Activated CD4-positive, alpha-beta T cell treated with anti-CD3 and anti-CD28 coated beads, Interleukin-2, Interleukin-6, amounts not matched to agents 100 ng/mL and 50 ng/mL, durations not matched to agents 16 hours and 8 hours (primary cell): Measurements from ENCODE around the gene NEGR1.

Experiments used
- DNase-seq: peaks from one replicate; pipeline ENCODE4 v3.0.0-alpha.2; 2020

Gene NEGR1

DNA sequence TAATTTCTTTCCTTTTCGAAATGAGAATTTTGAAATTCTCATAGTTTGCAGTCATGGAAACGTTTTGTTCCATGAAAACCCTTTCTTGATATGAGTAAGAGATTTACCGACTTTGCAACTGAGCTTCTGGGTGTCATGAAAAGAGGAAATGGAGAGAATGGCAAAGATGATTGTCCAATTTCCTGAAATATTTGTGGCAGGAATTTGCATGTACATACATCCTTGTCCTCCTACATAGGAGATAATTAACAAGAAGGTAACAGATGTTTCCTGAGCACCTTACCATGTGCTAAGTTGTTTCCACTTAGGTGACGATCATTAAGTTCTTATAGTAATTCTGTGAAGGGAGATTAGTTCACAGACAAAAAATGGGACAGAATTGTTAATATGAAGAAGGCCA, 170.7 kb downstream of the NEGR1 start:
- DNase-seq: no peak

DNA sequence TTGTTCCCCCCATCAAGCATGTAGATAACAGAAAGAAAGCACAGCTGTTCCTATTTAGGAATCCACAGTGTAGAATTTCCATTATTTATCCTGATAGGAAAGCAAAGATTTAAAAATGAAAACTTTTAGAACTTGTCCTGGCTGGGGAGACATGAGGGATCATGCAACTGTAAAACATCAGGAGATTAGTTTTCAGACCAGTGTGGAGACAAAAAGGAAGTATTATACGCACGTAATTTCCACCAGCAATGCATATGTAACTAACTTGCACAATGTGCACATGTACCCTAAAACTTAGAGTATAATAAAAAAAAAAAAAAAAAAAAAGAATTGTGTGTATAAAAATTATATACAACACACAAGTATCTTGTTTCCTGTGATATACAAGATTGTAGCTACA, 172.4 kb downstream of the NEGR1 start:
- DNase-seq: no peak

DNA sequence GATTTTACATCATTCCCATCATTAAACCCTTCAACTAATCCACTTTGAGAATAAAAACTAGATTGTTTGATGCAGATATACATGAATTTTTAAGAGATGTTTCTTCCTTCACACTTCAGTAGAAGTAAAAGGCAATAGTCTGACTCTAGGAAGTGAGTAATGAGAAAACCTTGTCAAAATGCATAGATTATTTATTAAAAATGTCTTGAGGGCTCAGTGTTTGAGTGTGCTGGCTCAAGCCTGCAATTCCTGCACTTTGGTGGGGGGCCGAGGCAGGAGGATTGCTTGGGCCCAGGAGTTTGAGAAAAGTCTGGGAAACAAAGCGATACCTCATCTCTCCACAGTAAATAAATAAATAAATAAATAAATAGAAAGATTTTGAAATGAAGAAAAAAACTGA, 177.1 kb downstream of the NEGR1 start:
- DNase-seq: no peak

DNA sequence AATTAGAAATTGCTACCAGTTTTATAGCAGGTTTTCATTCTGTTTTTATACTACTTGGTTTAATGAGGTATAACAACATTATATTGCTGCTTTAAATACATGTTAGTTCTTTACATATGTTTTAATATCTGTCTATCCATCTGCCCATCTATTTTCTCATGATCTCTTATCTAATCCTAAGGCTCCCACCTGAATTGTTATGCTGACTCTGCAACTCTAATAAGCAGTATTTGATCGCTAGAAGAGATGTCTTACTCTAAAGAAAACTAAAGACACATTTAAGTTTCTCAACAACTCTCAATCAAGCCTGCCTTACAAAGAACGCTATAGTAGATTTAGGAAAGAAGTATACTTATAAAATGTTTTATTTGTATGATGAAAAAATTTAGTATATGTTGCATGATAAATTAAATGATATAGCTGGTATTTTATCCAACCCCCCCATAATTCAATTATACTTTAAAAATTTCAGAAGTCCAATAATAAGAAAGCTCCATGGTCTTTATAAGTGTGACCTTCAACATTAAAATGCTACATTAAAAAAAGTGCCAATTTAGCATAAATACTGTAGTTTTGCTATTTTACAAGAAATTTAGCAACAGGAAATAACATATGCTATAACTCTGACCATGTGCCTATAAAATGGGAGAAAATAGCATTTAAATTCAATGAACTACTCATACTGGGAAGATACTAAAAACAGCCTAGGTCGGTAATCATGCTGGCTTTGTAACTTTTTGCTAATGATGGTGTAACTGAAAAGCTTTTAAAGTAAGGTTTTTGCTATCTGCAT, 180.3 kb downstream of the NEGR1 start:
- no peak for DNase-seq

DNA sequence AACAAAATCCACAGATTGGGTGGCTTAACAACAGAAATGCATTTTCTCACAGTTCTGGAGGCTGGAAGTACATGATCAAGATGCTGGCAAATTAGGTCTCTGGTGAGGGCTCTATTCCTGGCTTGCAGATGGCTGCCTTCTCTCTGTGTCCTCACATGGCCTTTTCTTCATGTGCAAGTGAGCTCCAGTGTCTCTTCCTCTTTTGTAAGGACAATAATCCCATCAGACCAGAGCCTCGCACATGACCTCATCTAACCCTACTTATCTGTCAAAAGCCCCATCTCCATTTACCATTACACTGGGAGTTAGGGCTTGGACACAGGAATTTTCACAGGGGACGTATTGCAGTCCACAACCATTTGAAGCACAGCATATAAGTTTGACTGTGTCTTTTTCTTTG, 181.6 kb downstream of the NEGR1 start:
- no peak for DNase-seq

DNA sequence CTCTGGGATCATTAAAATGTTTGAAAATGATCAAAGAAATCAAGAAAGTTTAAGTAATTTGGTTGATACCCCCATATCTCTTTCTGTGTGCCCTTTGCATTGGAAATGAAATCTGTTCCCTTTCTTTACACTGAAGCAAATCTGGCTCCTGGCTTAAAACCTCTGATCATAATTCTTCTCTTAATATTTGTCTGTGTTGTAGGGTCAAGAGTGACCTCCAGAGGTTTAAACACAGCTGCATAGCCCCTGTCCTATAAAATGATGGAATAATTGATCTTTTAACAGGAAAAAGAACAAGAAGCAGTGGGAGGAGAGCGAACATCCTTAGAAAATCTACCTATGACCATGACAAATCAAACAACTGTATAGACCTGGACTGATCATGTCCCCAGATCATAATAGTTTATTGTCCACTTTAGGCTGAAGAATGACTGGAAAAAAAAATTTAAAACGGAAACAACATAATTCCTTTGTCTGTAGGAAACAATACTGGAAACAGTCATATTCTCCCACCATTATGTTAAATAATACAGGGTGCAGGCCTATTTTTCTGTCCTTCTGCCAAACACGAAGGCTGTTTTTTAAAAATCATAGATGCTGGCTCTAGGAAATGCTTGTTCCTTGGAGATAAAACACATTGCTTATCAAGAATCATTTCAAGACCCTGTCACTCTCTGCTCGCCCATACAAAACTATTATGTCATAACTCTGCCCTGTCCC, 184.3 kb downstream of the NEGR1 start:
- DNase-seq: no peak

DNA sequence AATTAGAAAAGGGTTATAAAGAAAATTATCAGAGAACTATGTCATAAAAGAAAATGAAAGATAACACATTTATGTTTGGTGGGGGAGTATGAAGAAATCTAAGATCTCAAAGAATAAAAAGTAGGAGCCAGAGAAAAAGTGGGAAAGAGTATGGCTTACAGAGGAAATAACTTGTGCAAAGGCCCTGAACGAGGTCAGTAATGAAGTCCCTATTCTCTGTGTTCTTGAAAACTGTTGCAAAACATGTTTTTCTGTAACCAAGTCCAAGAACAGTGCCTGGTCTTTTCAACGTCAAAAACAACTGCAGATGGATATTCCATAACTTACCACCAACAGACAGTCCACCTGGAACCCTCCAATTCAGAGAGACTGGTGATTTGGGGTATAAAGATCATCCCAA, 188.1 kb downstream of the NEGR1 start:
- no peak for DNase-seq

DNA sequence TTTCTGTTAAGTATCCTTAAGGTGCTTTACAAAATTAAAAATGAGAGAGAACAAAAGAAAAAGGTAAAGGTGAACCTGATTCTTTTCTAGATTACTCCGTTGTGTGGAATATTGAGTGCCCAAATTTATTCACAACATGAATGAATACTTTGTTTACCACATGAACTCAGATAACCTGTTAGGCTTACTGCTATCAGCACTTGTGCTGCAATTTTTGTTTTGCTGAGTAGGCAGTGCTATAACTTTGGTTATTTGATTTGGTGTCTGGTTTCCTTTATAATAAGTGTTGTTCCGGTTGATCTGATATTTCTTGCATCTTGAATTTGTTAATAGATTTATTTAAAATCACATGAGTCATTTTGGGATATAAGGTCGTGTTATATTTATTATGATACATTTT, 195.9 kb downstream of the NEGR1 start:
- DNase-seq: no peak

DNA sequence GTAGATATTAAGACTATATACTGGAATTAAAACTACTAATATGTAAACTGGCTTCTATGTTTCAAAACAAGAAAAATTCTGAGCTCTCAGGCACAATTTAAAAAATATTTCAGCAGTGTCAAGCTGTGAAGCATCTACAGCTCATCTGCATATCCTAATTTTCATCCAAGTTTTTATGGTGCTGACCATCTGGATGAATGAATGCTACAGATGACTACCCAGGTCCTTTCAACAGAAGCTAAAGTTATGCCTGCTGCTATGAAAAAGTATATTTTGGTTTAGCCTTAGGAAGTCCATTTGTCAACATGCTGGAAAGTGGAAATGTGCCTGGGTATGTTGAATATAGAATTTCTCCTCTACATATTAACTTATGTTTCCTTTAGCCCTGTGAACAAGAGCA, 206.9 kb downstream of the NEGR1 start:
- DNase-seq: no peak

DNA sequence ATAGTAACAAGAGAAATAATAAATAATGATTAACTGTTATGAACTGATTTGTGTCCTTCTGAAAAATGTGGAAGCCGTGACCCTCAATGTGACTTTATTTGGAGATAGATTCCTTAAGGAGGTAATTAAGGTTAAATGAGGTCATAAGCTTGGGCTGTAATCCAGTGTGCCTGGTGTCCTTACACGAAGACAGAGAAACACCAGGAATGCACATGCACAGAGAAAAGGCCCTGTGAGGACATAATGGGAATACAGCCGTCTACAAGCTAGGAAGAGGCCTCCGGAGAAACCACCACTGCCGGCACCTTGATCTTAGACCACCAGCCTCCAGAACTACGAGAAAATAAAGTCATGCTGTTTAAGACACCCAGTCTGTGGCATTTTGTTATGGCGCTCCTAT, 215.9 kb downstream of the NEGR1 start:
- no peak for DNase-seq

DNA sequence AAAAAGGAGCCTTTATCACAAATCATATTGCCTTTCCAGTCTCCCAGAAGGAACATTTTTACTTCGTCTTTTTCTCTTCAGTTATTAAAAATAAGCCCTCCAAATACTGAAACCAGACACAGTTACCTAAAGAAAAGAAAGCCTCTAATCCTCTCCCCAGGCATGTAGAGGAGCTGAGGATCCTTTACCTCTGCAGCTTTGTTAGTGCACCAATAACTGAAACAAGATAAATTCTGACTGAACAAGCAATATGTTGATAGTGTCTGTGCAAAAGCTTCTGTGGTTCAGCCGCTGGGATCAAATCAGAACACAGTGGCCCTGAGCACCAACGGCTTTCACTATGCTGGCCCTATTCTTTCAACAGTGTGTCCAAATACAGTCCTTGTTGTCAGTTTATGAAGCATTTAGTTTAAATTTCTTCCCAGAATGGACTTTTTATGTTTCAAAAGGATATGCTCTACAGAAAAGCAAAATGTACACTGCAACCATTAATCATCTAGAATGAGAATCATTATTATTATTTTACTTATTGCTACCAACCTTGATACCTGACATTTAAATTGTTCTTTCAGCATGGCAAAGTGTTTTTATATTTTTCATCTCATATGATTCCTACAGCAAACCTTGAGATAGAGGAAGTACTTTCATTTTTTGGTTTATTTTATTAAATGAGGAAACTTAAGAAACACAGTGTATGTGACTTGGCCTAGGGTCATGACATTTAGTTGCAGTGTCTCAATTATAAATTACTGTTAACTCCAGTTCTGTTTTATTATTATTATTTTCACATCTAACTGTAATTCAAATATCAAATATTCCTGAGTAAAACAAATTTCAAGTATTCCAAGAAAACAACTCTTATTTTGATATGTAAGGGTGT, 217.9 kb downstream of the NEGR1 start:
- no peak for DNase-seq

DNA sequence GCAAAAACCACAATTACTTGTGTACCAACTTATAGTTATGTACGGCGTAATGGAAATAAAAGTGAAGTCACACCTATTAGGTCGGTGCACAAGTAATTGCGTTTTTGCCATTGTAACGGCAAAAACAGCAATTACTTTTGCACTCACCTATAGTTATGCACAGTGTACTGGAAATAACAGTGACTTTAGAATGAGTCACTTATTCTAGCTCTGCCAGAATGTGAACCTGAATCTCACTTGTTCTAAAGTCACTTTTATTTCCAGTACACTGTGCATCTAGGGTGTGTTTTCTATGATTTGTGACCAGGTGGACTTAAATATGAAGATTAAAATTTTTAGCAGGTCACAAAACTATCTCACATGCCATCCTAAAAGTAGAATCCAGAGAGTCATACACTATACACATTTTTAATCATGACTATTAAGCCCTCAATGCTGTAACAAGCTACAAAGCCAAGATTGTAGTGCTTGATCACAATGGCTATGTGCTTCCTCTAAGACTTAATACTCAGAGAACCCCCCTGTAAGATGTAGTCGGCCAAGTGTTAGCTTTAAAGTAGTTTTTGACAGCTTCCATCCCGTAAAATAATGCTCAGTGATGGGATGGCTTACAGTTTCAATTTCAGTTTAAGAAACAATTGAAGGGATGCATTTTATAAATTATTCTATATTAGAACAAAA, 218.8 kb downstream of the NEGR1 start:
- DNase-seq: no peak

DNA sequence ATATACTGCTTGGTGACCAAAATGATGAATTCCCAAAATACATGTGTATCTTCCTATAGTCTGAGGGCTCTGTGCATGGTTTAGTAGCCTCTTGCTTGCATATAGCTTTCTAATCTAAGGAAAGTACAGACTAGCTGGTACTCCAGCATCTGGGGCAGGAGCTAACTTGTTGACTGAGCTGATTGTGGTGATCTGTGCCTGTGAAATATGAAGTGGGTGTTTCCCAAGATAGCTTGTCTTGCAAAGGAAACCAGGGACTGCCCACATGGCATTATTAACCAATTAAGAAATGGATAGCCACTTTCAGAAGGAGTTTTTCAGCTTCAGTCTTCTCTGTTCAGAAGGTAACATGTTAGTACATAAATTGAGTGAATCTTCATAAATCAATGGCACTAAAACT, 219.8 kb downstream of the NEGR1 start:
- no peak for DNase-seq

DNA sequence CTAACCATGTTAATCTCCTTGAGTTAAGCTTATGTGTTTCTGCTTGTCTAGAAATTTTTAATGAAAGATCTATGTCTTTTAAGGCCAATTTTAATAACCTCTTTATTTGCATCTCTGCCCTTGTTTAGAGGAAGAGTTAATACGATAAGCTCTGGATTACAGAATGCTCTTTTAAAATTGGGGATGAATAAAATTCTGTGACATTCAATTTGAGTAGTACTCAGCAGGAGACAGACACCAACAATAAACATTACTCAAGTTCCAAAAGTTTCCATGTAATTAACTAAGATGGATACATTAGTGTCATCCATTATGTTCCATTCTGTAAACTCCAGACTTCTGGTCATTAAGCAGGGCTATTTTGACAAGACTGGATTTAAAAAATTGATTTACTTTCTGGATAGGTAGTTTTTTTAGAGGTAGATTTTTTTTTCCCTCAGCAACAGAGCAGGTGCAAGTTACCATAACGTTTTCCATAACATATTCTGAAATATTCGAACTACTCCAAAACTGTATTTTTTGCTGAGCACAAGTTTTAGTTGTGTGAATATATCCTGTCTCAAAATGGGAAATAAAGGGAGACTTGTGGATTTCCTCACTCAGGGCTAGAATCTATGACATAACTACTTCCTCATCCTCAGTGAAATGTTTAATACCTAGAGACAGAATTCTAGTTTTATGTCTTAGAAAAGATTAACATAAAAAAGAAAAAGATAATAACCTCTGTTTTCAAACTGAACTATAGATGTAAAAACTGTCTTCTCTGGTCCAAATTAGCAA, 221.7 kb downstream of the NEGR1 start:
- DNase-seq: no peak

DNA sequence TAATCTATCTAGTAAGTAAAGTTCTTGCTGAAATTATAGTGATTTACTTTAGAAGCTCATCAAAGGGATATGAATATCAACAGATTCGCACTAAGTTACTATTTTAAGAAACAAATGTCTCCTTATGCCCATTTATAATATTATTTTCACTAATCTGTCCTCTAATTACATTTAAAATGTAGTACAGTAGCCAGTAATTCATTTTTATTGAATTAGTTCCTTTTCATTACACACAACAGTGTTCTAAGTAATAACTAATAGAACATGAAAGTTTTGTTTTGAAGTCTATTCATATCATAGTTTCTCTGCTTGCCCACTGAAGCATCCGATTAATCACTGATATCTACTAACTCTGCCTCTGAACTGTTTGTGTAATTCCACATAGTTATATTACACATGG, 225.8 kb downstream of the NEGR1 start:
- no peak for DNase-seq

DNA sequence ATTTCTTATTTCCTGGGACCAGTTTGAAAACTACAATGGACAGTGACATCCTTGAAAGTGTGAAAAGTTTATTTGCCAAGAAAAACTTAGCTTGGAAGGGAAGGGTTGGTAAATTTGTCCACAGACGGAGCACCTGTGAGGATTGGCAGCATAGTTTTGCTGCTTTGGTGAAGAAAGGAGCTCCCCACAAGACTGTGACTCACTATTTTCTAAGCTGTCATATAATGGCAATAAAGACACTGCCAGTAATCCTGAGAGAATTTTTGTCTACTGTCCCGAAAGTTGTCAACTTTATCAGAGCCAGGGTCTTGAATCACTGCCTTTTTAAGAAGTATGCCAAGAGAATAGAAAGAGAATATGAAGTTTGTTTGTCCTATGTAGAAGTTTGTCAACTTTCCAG, 230.8 kb downstream of the NEGR1 start:
- no peak for DNase-seq

DNA sequence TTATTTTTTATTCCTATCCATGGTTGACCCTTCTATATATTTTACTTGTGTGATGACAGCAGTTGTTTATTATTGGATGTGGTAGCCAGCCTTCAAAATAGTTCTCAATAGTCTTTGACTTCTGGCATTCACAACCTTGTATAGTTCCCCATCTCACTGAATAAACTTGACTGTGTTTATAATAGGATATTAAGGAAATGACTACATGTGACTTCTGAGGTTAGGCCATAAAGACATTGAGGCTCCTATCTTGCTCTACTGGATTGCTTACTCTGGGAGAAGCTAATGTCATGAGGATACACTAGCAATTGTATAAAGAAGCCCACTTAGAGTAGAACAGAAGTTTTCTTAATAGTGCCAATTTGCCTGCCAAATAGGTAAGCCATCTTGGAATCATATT, 231.8 kb downstream of the NEGR1 start:
- no peak for DNase-seq

DNA sequence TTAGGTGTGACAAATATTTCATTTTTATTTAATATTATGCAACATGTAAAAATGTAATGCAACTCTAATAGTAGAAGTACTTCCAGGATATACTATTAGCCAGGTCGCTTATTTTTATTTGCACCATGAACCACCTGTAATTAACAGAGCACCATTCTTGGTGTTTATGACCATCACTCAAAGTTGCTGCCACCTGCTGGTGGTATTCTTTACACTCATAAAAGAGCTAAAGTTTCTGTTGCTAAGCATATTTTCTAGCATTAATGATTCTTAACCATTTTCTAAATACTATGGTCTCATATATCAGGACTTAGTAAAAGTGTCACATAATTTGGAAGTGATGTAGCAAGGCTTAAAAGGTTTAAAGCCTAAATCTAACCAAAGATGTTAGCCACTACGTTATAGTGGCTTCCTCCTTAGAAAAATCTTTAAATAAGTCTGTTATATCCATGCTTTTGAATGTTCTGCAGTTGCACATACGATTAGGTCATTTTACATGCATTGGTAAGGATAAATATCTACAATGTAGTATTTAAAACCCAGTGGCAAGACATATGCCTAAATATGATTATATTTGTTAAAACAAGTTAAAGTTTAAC, 244.5 kb downstream of the NEGR1 start:
- peak; percentile 26 for DNase-seq

DNA sequence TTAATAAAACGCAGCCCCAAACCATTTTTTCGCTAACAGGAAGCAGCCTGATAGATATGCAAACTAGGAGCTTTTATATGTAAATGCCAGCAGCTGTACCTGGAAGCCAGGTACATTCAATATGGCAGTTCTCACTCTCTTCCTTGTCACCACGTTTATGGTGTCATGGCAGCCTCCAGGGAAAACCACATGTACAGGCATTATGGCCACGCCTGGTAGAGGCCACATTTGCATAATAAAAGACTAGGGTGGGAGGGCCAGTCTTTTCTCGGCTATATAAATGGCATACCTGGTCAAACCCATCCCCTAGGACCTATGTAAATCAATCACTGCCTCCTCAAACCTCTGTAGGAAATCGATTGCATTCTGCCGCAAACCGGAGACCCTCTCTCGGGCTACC, 247.5 kb downstream of the NEGR1 start:
- no peak for DNase-seq

DNA sequence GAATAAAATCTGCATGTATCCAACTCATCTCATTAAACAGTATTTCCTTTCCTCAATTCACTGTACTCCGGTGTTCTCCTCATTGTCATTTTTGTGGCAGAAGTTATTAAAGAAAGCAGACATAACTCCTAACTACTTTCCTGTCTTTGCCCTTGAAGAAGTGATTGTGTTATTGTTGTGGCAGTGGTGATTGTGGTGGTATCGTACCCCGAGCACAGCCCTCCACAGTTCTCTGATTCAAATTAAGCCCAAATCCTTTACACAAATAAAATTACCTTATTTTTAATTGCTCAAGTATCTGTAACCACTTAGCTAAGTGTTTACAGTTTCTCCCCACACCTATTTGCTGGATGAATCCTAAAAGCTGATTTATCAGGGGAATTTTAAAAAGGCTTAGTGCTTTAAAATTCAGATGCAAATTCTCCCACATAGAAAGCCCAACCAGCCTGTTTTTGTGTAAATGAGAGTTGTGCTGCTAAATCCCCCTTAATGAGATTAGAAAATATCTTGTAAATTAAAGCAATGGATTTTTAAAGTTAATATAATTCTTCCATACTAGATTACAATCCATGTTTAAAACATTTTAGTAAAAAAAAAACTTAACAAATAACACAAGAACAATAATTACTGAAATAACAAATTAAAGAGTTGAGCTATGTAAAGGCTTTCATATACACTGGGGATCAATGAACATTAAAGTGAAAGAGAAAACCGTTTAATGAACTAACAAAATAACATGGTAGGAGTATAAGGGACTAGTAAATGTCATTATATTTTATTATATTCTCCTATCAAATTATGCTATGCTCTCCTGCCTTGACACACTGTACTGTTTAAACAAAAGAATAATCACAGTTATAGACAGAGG, 259.0 kb downstream of the NEGR1 start:
- DNase-seq: no peak

DNA sequence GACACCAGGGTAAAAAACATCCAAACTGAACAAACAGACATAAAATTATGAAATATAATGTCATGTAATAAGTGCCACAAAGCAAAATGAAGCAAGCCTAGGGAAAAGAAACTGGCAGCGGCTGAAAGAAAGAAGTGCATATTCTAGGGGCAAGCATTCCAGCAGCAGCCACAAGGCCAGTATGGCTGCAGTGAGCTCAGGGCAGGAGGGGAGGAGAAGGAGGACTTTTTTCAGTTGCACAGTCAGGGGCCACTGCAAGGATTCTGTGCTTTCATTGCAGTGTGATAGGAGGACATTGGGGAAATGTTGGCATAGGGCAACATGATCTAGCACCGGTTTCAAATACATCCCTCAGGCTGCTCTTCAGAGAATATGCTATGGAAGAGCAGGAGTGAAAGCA, 263.8 kb downstream of the NEGR1 start:
- no peak for DNase-seq
